NCI-H2107 treated with DMSO at 0.1 percent for 48 hours (cell line): ENCODE data around the gene KLF9.

Experiments
- DNase-seq: peaks from one replicate; lab custom pipeline; 2025; ENCODE audit not compliant: unreplicated experiment; lab: John Stamatoyannopoulos, UW

Gene KLF9

GRCh38 chr9:70422371-70423043 is 8.1 kb upstream of the KLF9 start:
- no peak for DNase-seq

GRCh38 chr9:70421272-70422180 is 7.1 kb upstream of the KLF9 start:
- DNase-seq, result peak; percentile 86

- peak; percentile 92 for DNase-seq
Observed at GRCh38 chr9:70420441-70421271, 6.2 kb upstream of the KLF9 start.

- DNase-seq, result peak; percentile 93
Observed at GRCh38 chr9:70419556-70420440, 5.3 kb upstream of the KLF9 start.

GRCh38 chr9:70418822-70419555 is 4.5 kb upstream of the KLF9 start:
- DNase-seq, result peak; percentile 87

- no peak for DNase-seq
Observed at GRCh38 chr9:70415476-70415875, 1.0 kb upstream of the KLF9 start.

- no peak for DNase-seq
Observed at GRCh38 chr9:70415041-70415440, 584 bp upstream of the KLF9 start.

GRCh38 chr9:70413464-70413798 is 1.0 kb downstream of the KLF9 start:
- DNase-seq, result no peak

- peak; percentile 51 for DNase-seq
Observed at GRCh38 chr9:70412832-70413463, 1.5 kb downstream of the KLF9 start.

GRCh38 chr9:70411930-70412831 is 2.3 kb downstream of the KLF9 start:
- no peak for DNase-seq

GRCh38 chr9:70411121-70411929 is 3.1 kb downstream of the KLF9 start:
- no peak for DNase-seq

GRCh38 chr9:70410368-70410767 is 4.1 kb downstream of the KLF9 start:
- no peak for DNase-seq

GRCh38 chr9:70409800-70410199 is 4.7 kb downstream of the KLF9 start:
- no peak for DNase-seq

- DNase-seq, result no peak
Observed at GRCh38 chr9:70409280-70409679, 5.2 kb downstream of the KLF9 start.

GRCh38 chr9:70408393-70409040 is 5.9 kb downstream of the KLF9 start:
- DNase-seq, result no peak

GRCh38 chr9:70407081-70407503 is 7.4 kb downstream of the KLF9 start:
- peak; percentile 38 for DNase-seq

- no peak for DNase-seq
Observed at GRCh38 chr9:70406434-70406862, 8.0 kb downstream of the KLF9 start.
